Neutrophil (primary cell): ENCODE measurements around the gene TMEM219.

ENCODE experiments used
- H3K27ac ChIP-seq: fragments of 200-600 bp; sonication (generic); 2 replicates; pipeline ENCODE4 v1.5.1; 2016; ENCODE audit warnings: mild to moderate bottlenecking, moderate library complexity
- H3K27me3 ChIP-seq: fragments of 200-600 bp; sonication (generic); 2 replicates; pipeline ENCODE4 v1.6.0; 2016; ENCODE audit warnings: mild to moderate bottlenecking
- H3K36me3 ChIP-seq: fragments of 200-600 bp; sonication (generic); 2 replicates; pipeline ENCODE4 v1.5.1; 2017
- H3K4me1 ChIP-seq, 2 experiments: fragments of 200-600 bp in 1 of 2; sonication (generic) in 1 of 2; 1 replicate in 1 of 2; 2 replicates in 1 of 2; pipeline versions ENCODE4 v1.5.1 to v1.6.1; 2013 to 2016; ENCODE audit warnings: low read depth in 1 of 2, low read length in 1 of 2, mild to moderate bottlenecking in 1 of 2, moderate library complexity in 1 of 2; ENCODE audit not compliant: control insufficient read depth in 1 of 2, insufficient read depth in 1 of 2
- H3K4me3 ChIP-seq, 2 experiments: fragments of 200-600 bp in 1 of 2; sonication (generic) in 1 of 2; 1 replicate in 1 of 2; 2 replicates in 1 of 2; pipeline ENCODE4 v1.5.1; 2013 to 2016; ENCODE audit warnings: low read depth in 1 of 2, low read length in 1 of 2, mild to moderate bottlenecking in 1 of 2, moderate library complexity in 1 of 2
- H3K9me3 ChIP-seq: fragments of 200-600 bp; sonication (generic); 2 replicates; pipeline ENCODE4 v1.5.1; 2016
- CTCF ChIP-seq: fragments of 200-600 bp; sonication (generic); IDR thresholded peaks from 2 replicates; pipeline ENCODE4 v1.5.1; 2016; ENCODE audit warnings: antibody characterized with exemption

Gene TMEM219

GRCh38 chr16:30004811-30005242 is 42.9 kb downstream of the TMEM219 start:
- Histone ChIP-seq H3K27me3 (peaks cover 14% of the 10 kb centered on the region), H3K4me1 (no peaks in the 10 kb centered on the region), H3K36me3 (peaks cover 64% of the 10 kb centered on the region), H3K4me3 (no peak overlapping the region), H3K27ac (no peak overlapping the region), H3K9me3 (no peaks in the 10 kb centered on the region)
- no peak for TF ChIP-seq CTCF

GRCh38 chr16:30005341-30006094 is 43.6 kb downstream of the TMEM219 start:
- TF ChIP-seq CTCF, result peak; percentile 29
- H3K9me3 ChIP-seq, result no peaks in the 10 kb centered on the region
- peaks cover 0 to under 1% of the 10 kb centered on the region in 2 experiments for H3K4me1 ChIP-seq
- H3K27ac ChIP-seq, result no peak overlapping the region
- H3K27me3 ChIP-seq, result peaks cover 20% of the 10 kb centered on the region
- peaks cover 57% of the 10 kb centered on the region for H3K36me3 ChIP-seq
- H3K4me3 ChIP-seq, result no peak overlapping the region

- Histone ChIP-seq H3K9me3 (no peaks in the 10 kb centered on the region), H3K4me1 (peaks cover 0 to 7% of the 10 kb centered on the region in 2 experiments)
- TF ChIP-seq CTCF, result no peak
These were observed 44.2 kb downstream of the TMEM219 start for GRCh38 chr16:30006095-30006473.

GRCh38 chr16:30006659-30007377 is 44.9 kb downstream of the TMEM219 start:
- no peak overlapping the region for H3K4me3 ChIP-seq
- TF ChIP-seq CTCF, result no peak
- H3K27me3 ChIP-seq, result peaks cover 33% of the 10 kb centered on the region
- H3K4me1 ChIP-seq, result peaks cover 0 to 12% of the 10 kb centered on the region in 2 experiments
- H3K36me3 ChIP-seq, result peaks cover 44% of the 10 kb centered on the region
- no peak overlapping the region for H3K27ac ChIP-seq
- H3K9me3 ChIP-seq, result no peaks in the 10 kb centered on the region

More at GRCh38 chr16:30006095-30006473, 44.2 kb downstream of the TMEM219 start:
- H3K27me3 ChIP-seq, result peaks cover 26% of the 10 kb centered on the region
- no peak overlapping the region for H3K4me3 ChIP-seq
- no peak overlapping the region for H3K27ac ChIP-seq
- peaks cover 52% of the 10 kb centered on the region for H3K36me3 ChIP-seq

GRCh38 chr16:30007378-30007895 is 45.6 kb downstream of the TMEM219 start:
- TF ChIP-seq CTCF, result no peak
- H3K27ac ChIP-seq, result no peak overlapping the region
- H3K4me3 ChIP-seq, result no peak overlapping the region
- peaks cover 0 to 12% of the 10 kb centered on the region in 2 experiments for H3K4me1 ChIP-seq
- H3K27me3 ChIP-seq, result peaks cover 40% of the 10 kb centered on the region
- peaks cover 38% of the 10 kb centered on the region for H3K36me3 ChIP-seq
- H3K9me3 ChIP-seq, result no peaks in the 10 kb centered on the region
